GM12878 (cell line): ENCODE measurements around the gene CCDC88C. TPM values are rescaled to one million over a fixed set of nuclear protein-coding genes. Genes with fewer than 3 reads are reported as not detected.

ENCODE experiments used
- ATAC-seq: fragments of 200-7000 bp; cut with Tn5 transposase; 3 replicates; pipeline ENCODE4 v1.9.1; 2020; ENCODE audit warnings: mild to moderate bottlenecking, moderate library complexity
- BruUV-seq: library from RNA; stranded (reverse); fragments of 400-500 nt; replicated peaks from 2 replicates; lab custom pipeline; 2021; lab: Mats Ljungman, UMichigan
- CTCF ChIA-PET: fragments of 300-600 bp; sonication (Branson Sonifier 250); formaldehyde crosslinking; extraction: SDS; loops from one replicate; lab custom pipeline; 2021; ENCODE audit warnings: inconsistent platforms; lab: Yijun Ruan, JAX
- POLR2A ChIA-PET: fragments of 350-600 bp; formaldehyde crosslinking; extraction: SDS; loops from one replicate; lab custom pipeline; 2021; ENCODE audit warnings: inconsistent platforms; lab: Charles Lee
- RAD21 ChIA-PET: fragments of 300-600 bp; sonication (Branson Sonifier 250); formaldehyde crosslinking; loops from one replicate; lab custom pipeline; 2023; ENCODE audit warnings: antibody characterized with exemption; ENCODE audit not compliant: unreplicated experiment; lab: Charles Lee
- SMC1A ChIA-PET: fragments of 300-600 bp; sonication (Branson Sonifier 250); formaldehyde crosslinking; loops from one replicate; lab custom pipeline; 2023; ENCODE audit not compliant: unreplicated experiment, uncharacterized antibody; lab: Charles Lee
- DNase-seq: peaks from one replicate; pipeline ENCODE4 v3.0.0-alpha.2; 2011; ENCODE audit warnings: low read depth, low spot score
- FAIRE-seq: peaks from 3 replicates; lab custom pipeline; 2011; peaks lifted over from hg19 to GRCh38; lab: Jason Lieb, UNC
- H2AFZ ChIP-seq: 2 replicates; pipeline ENCODE4 v1.6.0; 2011; ENCODE audit warnings: low read depth, low read length, control low read depth; ENCODE audit not compliant: control insufficient read depth
- H3K27ac ChIP-seq: 2 replicates; pipeline ENCODE4 v1.5.1; 2011; ENCODE audit warnings: control low read depth; ENCODE audit not compliant: control insufficient read depth, insufficient read depth
- H3K27me3 ChIP-seq, 2 experiments: replicated peaks in 1 of 2; 2 replicates each; pipeline versions ENCODE4 v1.6.0 to v1.6.1; 2011; ENCODE audit warnings: low read length in 1 of 2; ENCODE audit not compliant: control insufficient read depth in 2 of 2, insufficient read depth in 2 of 2
- H3K36me3 ChIP-seq, 2 experiments: 2 replicates each; pipeline ENCODE4 v1.5.1; 2011; ENCODE audit warnings: low read length in 1 of 2; ENCODE audit not compliant: control insufficient read depth in 2 of 2, insufficient read depth in 2 of 2
- H3K4me1 ChIP-seq: 2 replicates; pipeline ENCODE4 v1.6.1; 2011; ENCODE audit warnings: mild to moderate bottlenecking, low read length, moderate library complexity, mixed read lengths; ENCODE audit not compliant: control insufficient read depth, insufficient read depth
- H3K4me2 ChIP-seq: 2 replicates; pipeline ENCODE4 v1.6.0; 2011; ENCODE audit warnings: control low read depth; ENCODE audit not compliant: control insufficient read depth, insufficient read depth
- H3K4me3 ChIP-seq: fragments of 200-600 bp; sonication (generic); 2 replicates; pipeline ENCODE4 v1.5.1; 2016
- H3K79me2 ChIP-seq: 2 replicates; pipeline ENCODE4 v1.6.0; 2011; ENCODE audit warnings: low read length; ENCODE audit not compliant: control insufficient read depth, insufficient read depth
- H3K9ac ChIP-seq: 2 replicates; pipeline ENCODE4 v1.8.0; 2011; ENCODE audit warnings: low read length, control low read depth, mixed read lengths; ENCODE audit not compliant: control insufficient read depth, insufficient read depth
- H3K9me3 ChIP-seq: replicated peaks from 3 replicates; pipeline ENCODE4 v1.5.1; 2011; ENCODE audit warnings: mild to moderate bottlenecking, low read length; ENCODE audit not compliant: control insufficient read depth, insufficient read depth
- H4K20me1 ChIP-seq: 2 replicates; pipeline ENCODE4 v1.6.0; 2011; ENCODE audit not compliant: control insufficient read depth, insufficient read depth
- HDAC2 ChIP-seq: fragments of 200-600 bp; sonication (generic); IDR thresholded peaks from 2 replicates; pipeline ENCODE4 v1.6.1; 2017
- HDAC6 ChIP-seq: fragments of 200-600 bp; sonication (generic); IDR thresholded peaks from one replicate; pipeline ENCODE4 v1.8.0; 2017; ENCODE audit warnings: antibody characterized with exemption; ENCODE audit not compliant: unreplicated experiment
- KDM1A ChIP-seq: fragments of 200-600 bp; sonication (generic); IDR thresholded peaks from 2 replicates; pipeline ENCODE4 v1.6.1; 2016; ENCODE audit warnings: borderline replicate concordance
- MEF2A ChIP-seq: IDR thresholded peaks from 2 replicates; pipeline ENCODE4 v1.6.1; 2011; ENCODE audit warnings: low read depth, mild to moderate bottlenecking, low read length, moderate library complexity; ENCODE audit not compliant: insufficient read depth
- MXI1 ChIP-seq: fragments of 150-350 bp; IDR thresholded peaks from 2 replicates; pipeline ENCODE4 v1.6.1; 2011; ENCODE audit warnings: low read depth, mild to moderate bottlenecking, inconsistent platforms, low read length, improper control_type of control experiment
- MYB ChIP-seq: fragments of 150-350 bp; IDR thresholded peaks from 2 replicates; pipeline ENCODE4 v1.6.1; 2014; ENCODE audit warnings: mild to moderate bottlenecking, low read depth, low read length, borderline replicate concordance
- POLR2AphosphoS5 ChIP-seq: IDR thresholded peaks from 2 replicates; pipeline ENCODE4 v1.6.1; 2011; ENCODE audit warnings: mild to moderate bottlenecking, low read length, inconsistent platforms
- RCOR1 ChIP-seq: conservative IDR thresholded peaks from 2 replicates; pipeline ENCODE4 v1.6.1; 2012; ENCODE audit warnings: low read depth, low read length, improper control_type of control experiment
- RELA ChIP-seq: fragments of 450-650 bp; IDR thresholded peaks from 2 replicates; pipeline ENCODE4 v1.8.0; 2014; ENCODE audit warnings: borderline replicate concordance; ENCODE audit not compliant: partially characterized antibody
- SIX5 ChIP-seq: IDR thresholded peaks from 2 replicates; pipeline ENCODE4 v1.6.1; 2011; ENCODE audit warnings: mild to moderate bottlenecking, low read depth, low read length, moderate library complexity; ENCODE audit not compliant: severe bottlenecking
- SRF ChIP-seq, 2 experiments: IDR thresholded peaks; 2 replicates each; pipeline ENCODE4 v1.6.1; 2011; ENCODE audit warnings: low read depth in 2 of 2, low read length in 2 of 2, mild to moderate bottlenecking in 1 of 2, moderate library complexity in 1 of 2
- SUZ12 ChIP-seq: fragments of 200-600 bp; sonication (generic); IDR thresholded peaks from one replicate; pipeline ENCODE4 v1.6.1; 2018; ENCODE audit warnings: antibody characterized with exemption, mild to moderate bottlenecking; ENCODE audit not compliant: unreplicated experiment
- TBL1XR1 ChIP-seq: IDR thresholded peaks from 2 replicates; pipeline ENCODE4 v1.6.1; 2012; ENCODE audit warnings: low read depth, low read length, improper control_type of control experiment
- ZNF384 ChIP-seq: IDR thresholded peaks from 2 replicates; pipeline ENCODE4 v1.6.1; 2012; ENCODE audit warnings: low read depth, mild to moderate bottlenecking, low read length, improper control_type of control experiment, borderline replicate concordance
- WGBS: methylation state at CpG from one replicate; pipeline ENCODE4 v1.1.6; 2016; ENCODE audit warnings: low lambda C conversion rate; ENCODE audit not compliant: insufficient replicate concordance, insufficient coverage; ENCODE audit errors: missing lambda C conversion rate; 5-methylcytosine and 5-hydroxymethylcytosine counted together
- in situ Hi-C: fragments of 300-500 bp; cut with MboI; formaldehyde crosslinking; loops from 9 replicates; pipeline ENCODE4 v1.14.3; 2018; ENCODE audit warnings: mixed read lengths
- intact Hi-C: fragments of 100-400 bp; cut with micrococcal nuclease; formaldehyde crosslinking; loops from one replicate; pipeline ENCODE4 v1.14.2; 2022; ENCODE audit not compliant: unreplicated experiment
- polyA plus RNA-seq, 11 experiments: library from polyadenylated mRNA; depleted of rRNA in 4 of 11; unstranded in 6 of 11; stranded (reverse) in 5 of 11; fragments of >200 nt; fragmentation: Nextera tagmentation in 4 of 11; fragmentation: Illumina TruSeq in 1 of 11; extraction: Ambion mirVana in 4 of 11; extraction: Trizol in 1 of 11; gene quantifications; 1 replicate in 1 of 11; 2 replicates in 10 of 11; pipeline versions ENCODE4 v1.2.1 to v1.2.3, GENCODE V29; 2011 to 2016; ENCODE audit warnings: inconsistent platforms in 2 of 11, missing spikeins in 2 of 11, low read depth in 1 of 11
- total RNA-seq, 4 experiments: library from RNA; depleted of rRNA in 3 of 4; stranded (reverse); fragments of >200 nt in 3 of 4; fragmentation: Illumina TruSeq in 1 of 4; extraction: Trizol in 1 of 4; gene quantifications; 2 replicates each; pipeline versions ENCODE4 v1.2.1 to v1.2.3, GENCODE V29; 2013 to 2021
- TF ChIP-seq, protein P1 (sequence below): fragments of 450-650 bp; IDR thresholded peaks from 2 replicates; pipeline ENCODE4 v1.6.1; 2017; ENCODE audit warnings: borderline replicate concordance
- TF ChIP-seq, protein P2 (sequence below): fragments of 450-650 bp; formaldehyde crosslinking; IDR thresholded peaks from 2 replicates; pipeline ENCODE4 v1.4.0; 2020; ENCODE audit warnings: mild to moderate bottlenecking, moderate library complexity

The CCDC88C gene
- total and polyA plus RNA-seq, 10 of the 15 experiments (the other 5 are each of a cell fraction or from before 2014, with no cell fraction given), result 4.0 to 79.6 (median 36.6) TPM

DNA sequence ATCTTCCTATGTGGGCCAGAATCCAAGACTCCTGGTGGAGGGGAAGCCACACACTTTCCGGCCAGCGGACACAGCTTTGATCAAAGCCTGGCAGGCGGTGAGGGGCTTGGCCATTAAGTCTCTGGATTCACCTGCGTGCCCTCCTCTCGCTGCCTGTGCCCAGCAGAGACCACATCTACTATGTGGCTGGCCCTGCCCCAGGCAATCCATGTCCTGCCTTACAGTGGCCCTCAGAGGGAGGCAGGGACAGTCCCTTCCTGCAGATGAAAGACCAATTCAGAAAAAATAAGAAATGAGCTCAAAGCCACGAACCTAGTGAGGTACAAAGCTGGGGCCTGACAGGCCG lies 90.4 kb downstream of the CCDC88C start:
- Histone ChIP-seq H3K4me1 (peaks cover 43% of the 10 kb centered on the region), H4K20me1 (no peaks in the 10 kb centered on the region), H3K27me3 (no peaks in the 10 kb centered on the region), H3K36me3 (peaks cover 26 to 47% of the 10 kb centered on the region in 2 experiments), H3K4me3 (no peak overlapping the region), H3K79me2 (peaks cover 15% of the 10 kb centered on the region), H3K9me3 (no peaks in the 10 kb centered on the region), H2AFZ (no peak overlapping the region), H3K9ac (no peak overlapping the region), H3K27ac (no peak overlapping the region), H3K4me2 (no peak overlapping the region)
- ChIA-PET POLR2A (interaction anchor here (2.8 kb wide), 1 partner anchor 19 kb away, joined by 8 read pairs; no protein-coding TSS in a partner anchor), CTCF (interaction anchor here (2.2 to 13.6 kb wide), 3 partner anchors 18 to 92 kb away, joined by 10 to 242 read pairs (median 38); partner anchors contain the start of gene CCDC88C), RAD21 (interaction anchor here (1.0 to 7.1 kb wide), 2 partner anchors 51 to 90 kb away, joined by 3 to 160 read pairs; partner anchors contain the start of gene CCDC88C), SMC1A (interaction anchor here (1.0 to 11.1 kb wide), 3 partner anchors 18 to 91 kb away, joined by 4 to 210 read pairs (median 6); partner anchors contain the start of gene CCDC88C)
- in situ Hi-C loops, result no loop called here
- 80% methylated on average over 7 of the region's 7 CpGs for WGBS
- TF ChIP-seq, protein P1, sequence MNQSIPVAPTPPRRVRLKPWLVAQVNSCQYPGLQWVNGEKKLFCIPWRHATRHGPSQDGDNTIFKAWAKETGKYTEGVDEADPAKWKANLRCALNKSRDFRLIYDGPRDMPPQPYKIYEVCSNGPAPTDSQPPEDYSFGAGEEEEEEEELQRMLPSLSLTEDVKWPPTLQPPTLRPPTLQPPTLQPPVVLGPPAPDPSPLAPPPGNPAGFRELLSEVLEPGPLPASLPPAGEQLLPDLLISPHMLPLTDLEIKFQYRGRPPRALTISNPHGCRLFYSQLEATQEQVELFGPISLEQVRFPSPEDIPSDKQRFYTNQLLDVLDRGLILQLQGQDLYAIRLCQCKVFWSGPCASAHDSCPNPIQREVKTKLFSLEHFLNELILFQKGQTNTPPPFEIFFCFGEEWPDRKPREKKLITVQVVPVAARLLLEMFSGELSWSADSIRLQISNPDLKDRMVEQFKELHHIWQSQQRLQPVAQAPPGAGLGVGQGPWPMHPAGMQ, result no peak
- TF ChIP-seq, protein P2, sequence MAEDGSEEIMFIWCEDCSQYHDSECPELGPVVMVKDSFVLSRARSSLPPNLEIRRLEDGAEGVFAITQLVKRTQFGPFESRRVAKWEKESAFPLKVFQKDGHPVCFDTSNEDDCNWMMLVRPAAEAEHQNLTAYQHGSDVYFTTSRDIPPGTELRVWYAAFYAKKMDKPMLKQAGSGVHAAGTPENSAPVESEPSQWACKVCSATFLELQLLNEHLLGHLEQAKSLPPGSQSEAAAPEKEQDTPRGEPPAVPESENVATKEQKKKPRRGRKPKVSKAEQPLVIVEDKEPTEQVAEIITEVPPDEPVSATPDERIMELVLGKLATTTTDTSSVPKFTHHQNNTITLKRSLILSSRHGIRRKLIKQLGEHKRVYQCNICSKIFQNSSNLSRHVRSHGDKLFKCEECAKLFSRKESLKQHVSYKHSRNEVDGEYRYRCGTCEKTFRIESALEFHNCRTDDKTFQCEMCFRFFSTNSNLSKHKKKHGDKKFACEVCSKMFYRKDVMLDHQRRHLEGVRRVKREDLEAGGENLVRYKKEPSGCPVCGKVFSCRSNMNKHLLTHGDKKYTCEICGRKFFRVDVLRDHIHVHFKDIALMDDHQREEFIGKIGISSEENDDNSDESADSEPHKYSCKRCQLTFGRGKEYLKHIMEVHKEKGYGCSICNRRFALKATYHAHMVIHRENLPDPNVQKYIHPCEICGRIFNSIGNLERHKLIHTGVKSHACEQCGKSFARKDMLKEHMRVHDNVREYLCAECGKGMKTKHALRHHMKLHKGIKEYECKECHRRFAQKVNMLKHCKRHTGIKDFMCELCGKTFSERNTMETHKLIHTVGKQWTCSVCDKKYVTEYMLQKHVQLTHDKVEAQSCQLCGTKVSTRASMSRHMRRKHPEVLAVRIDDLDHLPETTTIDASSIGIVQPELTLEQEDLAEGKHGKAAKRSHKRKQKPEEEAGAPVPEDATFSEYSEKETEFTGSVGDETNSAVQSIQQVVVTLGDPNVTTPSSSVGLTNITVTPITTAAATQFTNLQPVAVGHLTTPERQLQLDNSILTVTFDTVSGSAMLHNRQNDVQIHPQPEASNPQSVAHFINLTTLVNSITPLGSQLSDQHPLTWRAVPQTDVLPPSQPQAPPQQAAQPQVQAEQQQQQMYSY (CRISPR knock-in tag), result no peak
- TF ChIP-seq MYB (no peak), ZNF384 (no peak), POLR2AphosphoS5 (no peak), HDAC2 (no peak), RELA (no peak), TBL1XR1 (no peak), MEF2A (no peak), SRF (IDR thresholded peaks at IDR 0.05; ENCODE audit: low read depth in 2 of 2, low read length in 2 of 2) (no peak), RCOR1 (no peak), KDM1A (no peak), SIX5 (no peak), SUZ12 (no peak), MXI1 (no peak), HDAC6 (no peak)
- BruUV-seq, result no TSS peak
- intact Hi-C loops, result loop anchor here (10.0 kb wide), 1 partner anchor 178 kb away; no protein-coding TSS in a partner anchor
- no peak for DNase-seq
- no peak for ATAC-seq
- FAIRE-seq, result no peak
